HL-60 (cell line): ENCODE data around the gene APBA2.

Experiments used
- DNase-seq, 2 experiments: peaks; one replicate each; pipeline ENCODE4 v3.0.0-alpha.2; 2010 to 2020; ENCODE audit warnings: low read depth in 1 of 2, low spot score in 1 of 2
- H3K27ac ChIP-seq: fragments of 250-450 bp; sonication (Bioruptor Pico); replicated peaks from 2 replicates; pipeline ENCODE4 v1.5.1; 2020; ENCODE audit warnings: mild to moderate bottlenecking, moderate library complexity
- H3K27me3 ChIP-seq: fragments of 250-450 bp; sonication (Bioruptor Pico); 2 replicates; pipeline ENCODE4 v1.5.1; 2021; ENCODE audit warnings: mild to moderate bottlenecking, moderate library complexity; ENCODE audit not compliant: insufficient read depth, poor library complexity, severe bottlenecking
- H3K4me3 ChIP-seq: replicated peaks from 2 replicates; pipeline ENCODE4 v1.5.1; 2011; ENCODE audit warnings: mild to moderate bottlenecking, control low read depth, low read length; ENCODE audit not compliant: insufficient read depth
- GABPA ChIP-seq: IDR thresholded peaks from 2 replicates; pipeline ENCODE4 v1.6.1; 2012; ENCODE audit warnings: low read depth
- POLR2AphosphoS5 ChIP-seq: IDR thresholded peaks from 2 replicates; pipeline ENCODE4 v1.6.1; 2012; ENCODE audit warnings: low read depth
- SPI1 ChIP-seq: IDR thresholded peaks from 2 replicates; pipeline ENCODE4 v1.6.1; 2012; ENCODE audit warnings: low read depth, mild to moderate bottlenecking, borderline replicate concordance
- TF ChIP-seq, protein P1 (sequence below): IDR thresholded peaks from one replicate; pipeline ENCODE4 v1.5.1; 2011; ENCODE audit warnings: low read length, control low read depth, inconsistent platforms; ENCODE audit not compliant: insufficient read depth
- TF ChIP-seq, protein P2 (sequence below): IDR thresholded peaks from 2 replicates; pipeline ENCODE4 v1.6.1; 2012; ENCODE audit warnings: low read depth; ENCODE audit not compliant: insufficient replicate concordance

The APBA2 gene

GRCh38 chr15:28873006-28873405, 12.8 kb upstream of the APBA2 start:
- Histone ChIP-seq H3K27me3 (no peaks in the 10 kb centered on the region), H3K27ac (no peak overlapping the region), H3K4me3 (no peak overlapping the region)
- no peak for DNase-seq
- TF ChIP-seq POLR2AphosphoS5: no peak
- TF ChIP-seq GABPA: no peak
- TF ChIP-seq, protein P1, sequence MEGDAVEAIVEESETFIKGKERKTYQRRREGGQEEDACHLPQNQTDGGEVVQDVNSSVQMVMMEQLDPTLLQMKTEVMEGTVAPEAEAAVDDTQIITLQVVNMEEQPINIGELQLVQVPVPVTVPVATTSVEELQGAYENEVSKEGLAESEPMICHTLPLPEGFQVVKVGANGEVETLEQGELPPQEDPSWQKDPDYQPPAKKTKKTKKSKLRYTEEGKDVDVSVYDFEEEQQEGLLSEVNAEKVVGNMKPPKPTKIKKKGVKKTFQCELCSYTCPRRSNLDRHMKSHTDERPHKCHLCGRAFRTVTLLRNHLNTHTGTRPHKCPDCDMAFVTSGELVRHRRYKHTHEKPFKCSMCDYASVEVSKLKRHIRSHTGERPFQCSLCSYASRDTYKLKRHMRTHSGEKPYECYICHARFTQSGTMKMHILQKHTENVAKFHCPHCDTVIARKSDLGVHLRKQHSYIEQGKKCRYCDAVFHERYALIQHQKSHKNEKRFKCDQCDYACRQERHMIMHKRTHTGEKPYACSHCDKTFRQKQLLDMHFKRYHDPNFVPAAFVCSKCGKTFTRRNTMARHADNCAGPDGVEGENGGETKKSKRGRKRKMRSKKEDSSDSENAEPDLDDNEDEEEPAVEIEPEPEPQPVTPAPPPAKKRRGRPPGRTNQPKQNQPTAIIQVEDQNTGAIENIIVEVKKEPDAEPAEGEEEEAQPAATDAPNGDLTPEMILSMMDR: no peak
- TF ChIP-seq SPI1: no peak
- TF ChIP-seq, protein P2, sequence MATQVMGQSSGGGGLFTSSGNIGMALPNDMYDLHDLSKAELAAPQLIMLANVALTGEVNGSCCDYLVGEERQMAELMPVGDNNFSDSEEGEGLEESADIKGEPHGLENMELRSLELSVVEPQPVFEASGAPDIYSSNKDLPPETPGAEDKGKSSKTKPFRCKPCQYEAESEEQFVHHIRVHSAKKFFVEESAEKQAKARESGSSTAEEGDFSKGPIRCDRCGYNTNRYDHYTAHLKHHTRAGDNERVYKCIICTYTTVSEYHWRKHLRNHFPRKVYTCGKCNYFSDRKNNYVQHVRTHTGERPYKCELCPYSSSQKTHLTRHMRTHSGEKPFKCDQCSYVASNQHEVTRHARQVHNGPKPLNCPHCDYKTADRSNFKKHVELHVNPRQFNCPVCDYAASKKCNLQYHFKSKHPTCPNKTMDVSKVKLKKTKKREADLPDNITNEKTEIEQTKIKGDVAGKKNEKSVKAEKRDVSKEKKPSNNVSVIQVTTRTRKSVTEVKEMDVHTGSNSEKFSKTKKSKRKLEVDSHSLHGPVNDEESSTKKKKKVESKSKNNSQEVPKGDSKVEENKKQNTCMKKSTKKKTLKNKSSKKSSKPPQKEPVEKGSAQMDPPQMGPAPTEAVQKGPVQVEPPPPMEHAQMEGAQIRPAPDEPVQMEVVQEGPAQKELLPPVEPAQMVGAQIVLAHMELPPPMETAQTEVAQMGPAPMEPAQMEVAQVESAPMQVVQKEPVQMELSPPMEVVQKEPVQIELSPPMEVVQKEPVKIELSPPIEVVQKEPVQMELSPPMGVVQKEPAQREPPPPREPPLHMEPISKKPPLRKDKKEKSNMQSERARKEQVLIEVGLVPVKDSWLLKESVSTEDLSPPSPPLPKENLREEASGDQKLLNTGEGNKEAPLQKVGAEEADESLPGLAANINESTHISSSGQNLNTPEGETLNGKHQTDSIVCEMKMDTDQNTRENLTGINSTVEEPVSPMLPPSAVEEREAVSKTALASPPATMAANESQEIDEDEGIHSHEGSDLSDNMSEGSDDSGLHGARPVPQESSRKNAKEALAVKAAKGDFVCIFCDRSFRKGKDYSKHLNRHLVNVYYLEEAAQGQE: no peak

GRCh38 chr15:28873585-28874190, 12.1 kb upstream of the APBA2 start:
- no peak for TF ChIP-seq POLR2AphosphoS5
- TF ChIP-seq, protein P2: no peak
- no peak for TF ChIP-seq SPI1
- TF ChIP-seq, protein P1: no peak
- no peak for TF ChIP-seq GABPA
- Histone ChIP-seq H3K27me3 (no peaks in the 10 kb centered on the region), H3K27ac (no peak overlapping the region), H3K4me3 (no peak overlapping the region)
- no peak for DNase-seq

DNA sequence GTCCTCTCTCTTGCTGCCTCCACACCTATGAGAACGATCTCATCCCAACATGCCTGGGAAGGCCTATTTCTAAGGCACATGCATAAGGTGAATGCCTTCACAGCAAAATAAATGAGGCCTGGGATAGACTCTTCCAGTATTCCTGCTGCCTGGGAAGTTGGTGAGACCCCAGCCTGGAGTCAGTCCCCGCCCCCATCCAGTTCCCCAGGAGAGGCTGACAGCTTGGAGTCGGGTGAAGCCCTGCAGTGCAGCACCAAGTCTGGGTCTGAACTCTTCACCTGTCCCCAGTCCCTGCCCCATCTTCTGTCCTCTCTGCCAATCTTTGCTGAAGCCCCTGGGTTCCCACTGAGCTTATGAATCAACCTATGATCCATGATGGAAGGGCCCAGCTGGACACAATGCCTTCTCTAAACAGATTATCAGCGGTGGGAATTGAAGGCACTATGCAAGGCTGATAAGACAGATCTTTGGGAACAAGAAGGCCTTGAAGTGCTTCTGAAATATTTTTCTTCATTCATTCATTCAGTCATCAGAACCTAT, 10.2 kb upstream of the APBA2 start:
- DNase-seq: no peak
- no peaks in the 10 kb centered on the region for H3K27me3 ChIP-seq
- H3K27ac ChIP-seq: no peak overlapping the region
- no peak overlapping the region for H3K4me3 ChIP-seq
- TF ChIP-seq, protein P1: no peak
- TF ChIP-seq, protein P2: no peak
- TF ChIP-seq GABPA (no peak), SPI1 (no peak), POLR2AphosphoS5 (no peak)
